H1 (cell line): ENCODE results near the gene NFIX. TPM values are rescaled to one million over a fixed set of nuclear protein-coding genes. Genes with fewer than 3 reads are reported as not detected.
A peak's percentile ranks its signal among the peaks of the same experiment; 100 is the strongest.

Source experiments
- BRCA1 ChIP-seq: IDR thresholded peaks from 2 replicates; pipeline ENCODE4 v1.6.1; 2012; ENCODE audit warnings: low read depth, low read length, improper control_type of control experiment
- CEBPB ChIP-seq: IDR thresholded peaks from 2 replicates; pipeline ENCODE4 v1.6.1; 2012; ENCODE audit warnings: low read depth, low read length
- CREB1 ChIP-seq: IDR thresholded peaks from 2 replicates; pipeline ENCODE4 v1.6.1; 2012; ENCODE audit warnings: inconsistent platforms
- CTCF ChIP-seq, 3 experiments: IDR thresholded peaks; 1 replicate in 2 of 3; 2 replicates in 1 of 3; pipeline versions ENCODE4 v1.5.1 to v1.6.1; 2011; ENCODE audit warnings: low read length in 3 of 3, mild to moderate bottlenecking in 3 of 3, inconsistent platforms in 2 of 3, low read depth in 1 of 3, moderate library complexity in 1 of 3; ENCODE audit not compliant: insufficient read depth in 1 of 3; ENCODE audit errors: control extremely low read depth in 1 of 3
- EP300 ChIP-seq, 2 experiments: IDR thresholded peaks; 1 replicate in 1 of 2; 2 replicates in 1 of 2; pipeline ENCODE4 v1.6.1; 2011 to 2012; ENCODE audit warnings: low read depth in 2 of 2, low read length in 2 of 2, mild to moderate bottlenecking in 2 of 2, borderline replicate concordance in 1 of 2, inconsistent platforms in 1 of 2, moderate library complexity in 1 of 2
- GTF2F1 ChIP-seq: IDR thresholded peaks from 2 replicates; pipeline ENCODE4 v1.6.1; 2012; ENCODE audit warnings: low read depth, low read length, improper control_type of control experiment, borderline replicate concordance
- JUND ChIP-seq: IDR thresholded peaks from 2 replicates; pipeline ENCODE4 v1.6.1; 2011; ENCODE audit warnings: mild to moderate bottlenecking, improper control_type of control experiment, low read length
- KDM4A ChIP-seq: IDR thresholded peaks from one replicate; pipeline ENCODE4 v1.7.1; 2012; ENCODE audit warnings: low read depth, mild to moderate bottlenecking, moderate library complexity, low read length, inconsistent platforms; ENCODE audit not compliant: severe bottlenecking
- KDM5A ChIP-seq: fragments of 200-600 bp; IDR thresholded peaks from 2 replicates; pipeline ENCODE4 v1.7.1; 2012; ENCODE audit warnings: mild to moderate bottlenecking, low read length, inconsistent platforms, mixed read lengths
- MAFK ChIP-seq: IDR thresholded peaks from 2 replicates; pipeline ENCODE4 v1.6.1; 2012; ENCODE audit warnings: low read depth, mild to moderate bottlenecking, improper control_type of control experiment, low read length
- MAX ChIP-seq: IDR thresholded peaks from 2 replicates; pipeline ENCODE4 v1.6.1; 2012; ENCODE audit warnings: inconsistent platforms
- NRF1 ChIP-seq: IDR thresholded peaks from 2 replicates; pipeline ENCODE4 v1.6.1; 2011; ENCODE audit warnings: mild to moderate bottlenecking, low read depth, low read length, improper control_type of control experiment
- PHF8 ChIP-seq: fragments of 200-600 bp; sonication (generic); conservative IDR thresholded peaks from 2 replicates; pipeline ENCODE4 v1.7.1; 2012; ENCODE audit warnings: low read depth, mild to moderate bottlenecking, inconsistent platforms, low read length, moderate library complexity
- POLR2A ChIP-seq, 2 experiments: IDR thresholded peaks; 1 replicate in 1 of 2; 2 replicates in 1 of 2; pipeline ENCODE4 v1.6.1; 2011; ENCODE audit warnings: low read depth in 2 of 2, low read length in 2 of 2, mild to moderate bottlenecking in 2 of 2; ENCODE audit errors: control extremely low read depth in 1 of 2
- POLR2AphosphoS5 ChIP-seq: IDR thresholded peaks from 2 replicates; pipeline ENCODE4 v1.6.1; 2011; ENCODE audit warnings: low read depth, low read length
- RFX5 ChIP-seq: IDR thresholded peaks from 2 replicates; pipeline ENCODE4 v1.6.1; 2011; ENCODE audit warnings: low read depth, low read length, improper control_type of control experiment, borderline replicate concordance
- SIN3A ChIP-seq, 2 experiments: IDR thresholded peaks in 1 of 2; conservative IDR thresholded peaks in 1 of 2; 2 replicates each; pipeline ENCODE4 v1.6.1; 2011 to 2012; ENCODE audit warnings: low read length in 2 of 2, improper control_type of control experiment in 1 of 2, low read depth in 1 of 2, mild to moderate bottlenecking in 1 of 2
- SP4 ChIP-seq: IDR thresholded peaks from 2 replicates; pipeline ENCODE4 v1.6.1; 2012; ENCODE audit warnings: low read length, inconsistent platforms
- TAF7 ChIP-seq: optimal IDR thresholded peaks from 2 replicates; pipeline ENCODE3; 2011; ENCODE audit warnings: low read depth, mild to moderate bottlenecking, inconsistent platforms, low read length, moderate library complexity, borderline replicate concordance
- TCF12 ChIP-seq: IDR thresholded peaks from 2 replicates; pipeline ENCODE4 v1.6.1; 2011; ENCODE audit warnings: low read depth, mild to moderate bottlenecking, low read length
- TEAD4 ChIP-seq: IDR thresholded peaks from 2 replicates; pipeline ENCODE4 v1.6.1; 2012; ENCODE audit warnings: low read depth, low read length, inconsistent platforms, mixed read lengths
- YY1 ChIP-seq: IDR thresholded peaks from 2 replicates; pipeline ENCODE4 v1.6.1; 2011; ENCODE audit warnings: low read depth, mild to moderate bottlenecking, low read length
- polyA plus RNA-seq, 7 experiments: library from polyadenylated mRNA; depleted of rRNA in 3 of 7; stranded (reverse) in 5 of 7; unstranded in 2 of 7; fragments of >200 nt in 5 of 7; fragments of 200-250 nt in 2 of 7; gene quantifications; 1 replicate in 5 of 7; 2 replicates in 1 of 7; 4 replicates in 1 of 7; pipeline versions ENCODE4 v1.2.1 to v1.2.3, GENCODE V29; 2011 to 2013; ENCODE audit warnings: missing spikeins in 2 of 7, mixed read lengths in 2 of 7
- total RNA-seq: library from RNA; stranded (reverse); fragmentation: NEBNext Ultra II Directional; extraction: Animal tissue kit (Norgen Biotek cat#: 25700); gene quantifications from 2 replicates; pipeline ENCODE4 v1.2.1, GENCODE V29; 2021

The NFIX gene
- total and polyA plus RNA-seq, 2 of the 8 experiments (the other 6 are each of a cell fraction or from before 2014, with no cell fraction given) = 0.03 to 0.20 TPM

GRCh38 chr19:12956446-12957388 lies 38.6 kb upstream of the NFIX start, which contains the start of gene GADD45GIP1 (continued):
- no peak for TF ChIP-seq RFX5
- peak; percentile 93 for TF ChIP-seq TAF7
- peak; percentile 73 for TF ChIP-seq KDM4A
- 0 out of 2 replicates have a peak, but pooled peaks have one; percentile 7 for TF ChIP-seq JUND
- no peak; a peak in 2 of 4 replicates for TF ChIP-seq SIN3A (conservative IDR thresholded peaks at IDR 0.05 in 1 of 2, IDR thresholded peaks at IDR 0.05 in 1 of 2; ENCODE audit: low read depth in 1 of 2, low read length in 2 of 2)
- TF ChIP-seq TEAD4 = no peak
- peak; percentile 88 for TF ChIP-seq KDM5A
- no peak for TF ChIP-seq EP300 (IDR thresholded peaks at IDR 0.05; ENCODE audit: borderline replicate concordance in 1 of 2, low read depth in 2 of 2, low read length in 2 of 2)
- no peak for TF ChIP-seq NRF1
- peak; percentile 98 for TF ChIP-seq POLR2AphosphoS5
- no peak for TF ChIP-seq CTCF (IDR thresholded peaks at IDR 0.05; ENCODE audit: control extremely low read depth in 1 of 3, insufficient read depth in 1 of 3, low read depth in 1 of 3, low read length in 3 of 3)
- TF ChIP-seq GTF2F1 = no peak
- TF ChIP-seq MAFK = no peak
- TF ChIP-seq CREB1 = no peak
- peak; percentile 96 for TF ChIP-seq SP4
- peak; percentile 71; the same call in 1 of the 2 replicates for TF ChIP-seq MAX
- peak; percentile 98 for TF ChIP-seq PHF8
- no peak for TF ChIP-seq BRCA1
- TF ChIP-seq YY1 = peak; percentile 98
- no peak for TF ChIP-seq TCF12
- no peak for TF ChIP-seq CEBPB
- peak; percentile 96 to 97 for TF ChIP-seq POLR2A (IDR thresholded peaks at IDR 0.05; ENCODE audit: control extremely low read depth in 1 of 2, low read depth in 2 of 2, low read length in 2 of 2)
